Keratinocyte (primary cell): ENCODE data around the gene CAPN11. TPM values are rescaled to one million over a fixed set of nuclear protein-coding genes. Genes with fewer than 3 reads are reported as not detected.
A peak's percentile ranks its signal among the peaks of the same experiment; 100 is the strongest.

Experiments used
- DNase-seq: peaks from one replicate; pipeline ENCODE4 v3.0.0-alpha.2; 2011; ENCODE audit warnings: low read depth, missing footprints, low spot score
- FAIRE-seq: peaks from 2 replicates; lab custom pipeline; 2011; peaks lifted over from hg19 to GRCh38; lab: Jason Lieb, UNC
- H2AFZ ChIP-seq: 2 replicates; pipeline ENCODE4 v1.6.0; 2012; ENCODE audit warnings: low read length, control low read depth, inconsistent platforms; ENCODE audit not compliant: control insufficient read depth
- H3K27ac ChIP-seq: 2 replicates; pipeline ENCODE4 v1.5.1; 2011; ENCODE audit warnings: low read length; ENCODE audit not compliant: control insufficient read depth, insufficient read depth
- H3K27me3 ChIP-seq: 3 replicates; pipeline ENCODE4 v1.6.0; 2011; ENCODE audit warnings: low read length; ENCODE audit not compliant: control insufficient read depth, insufficient read depth; ENCODE audit errors: extremely low read depth
- H3K36me3 ChIP-seq, 2 experiments: 2 replicates in 1 of 2; 3 replicates in 1 of 2; pipeline ENCODE4 v1.5.1; 2011; ENCODE audit warnings: low read length in 2 of 2, mild to moderate bottlenecking in 1 of 2; ENCODE audit not compliant: control insufficient read depth in 2 of 2, insufficient read depth in 2 of 2; ENCODE audit errors: extremely low read depth in 1 of 2
- H3K4me1 ChIP-seq: 3 replicates; pipeline ENCODE4 v1.5.1; 2011; ENCODE audit warnings: low read length; ENCODE audit not compliant: control insufficient read depth, insufficient read depth; ENCODE audit errors: extremely low read depth
- H3K4me2 ChIP-seq: 3 replicates; pipeline ENCODE4 v1.6.0; 2011; ENCODE audit warnings: low read depth, low read length; ENCODE audit not compliant: control insufficient read depth, insufficient read depth; ENCODE audit errors: extremely low read depth
- H3K4me3 ChIP-seq, 3 experiments: fragments of 200-600 bp in 1 of 3; sonication (generic) in 1 of 3; 2 replicates in 2 of 3; 3 replicates in 1 of 3; pipeline ENCODE4 v1.5.1; 2011 to 2016; ENCODE audit warnings: low read length in 3 of 3, mild to moderate bottlenecking in 3 of 3, control low read depth in 2 of 3, inconsistent platforms in 1 of 3, low read depth in 1 of 3, mixed read lengths in 1 of 3, mixed run types in 1 of 3, moderate library complexity in 1 of 3; ENCODE audit not compliant: control insufficient read depth in 2 of 3, insufficient read depth in 2 of 3; ENCODE audit errors: extremely low read depth in 1 of 3
- H3K79me2 ChIP-seq: 2 replicates; pipeline ENCODE4 v1.6.0; 2012; ENCODE audit warnings: low read length; ENCODE audit not compliant: control insufficient read depth, insufficient read depth
- H3K9ac ChIP-seq: 3 replicates; pipeline ENCODE4 v1.6.0; 2011; ENCODE audit warnings: low read length; ENCODE audit not compliant: control insufficient read depth, insufficient read depth; ENCODE audit errors: extremely low read depth
- H3K9me1 ChIP-seq: 3 replicates; pipeline ENCODE4 v1.6.0; 2011; ENCODE audit warnings: low read length; ENCODE audit not compliant: control insufficient read depth, insufficient read depth; ENCODE audit errors: extremely low read depth
- H3K9me3 ChIP-seq: 2 replicates; pipeline ENCODE4 v1.5.1; 2012; ENCODE audit warnings: low read depth, low read length; ENCODE audit not compliant: control insufficient read depth
- H4K20me1 ChIP-seq: 3 replicates; pipeline ENCODE4 v1.6.0; 2011; ENCODE audit warnings: low read length; ENCODE audit not compliant: control insufficient read depth, insufficient read depth; ENCODE audit errors: extremely low read depth
- CTCF ChIP-seq, 3 experiments: IDR thresholded peaks in 1 of 3; conservative IDR thresholded peaks in 1 of 3; optimal IDR thresholded peaks in 1 of 3; 2 replicates in 2 of 3; 3 replicates in 1 of 3; pipeline versions ENCODE3 to v1.5.1; 2011; ENCODE audit warnings: low read length in 3 of 3, mild to moderate bottlenecking in 3 of 3, moderate library complexity in 2 of 3, control low read depth in 1 of 3, inconsistent platforms in 1 of 3; ENCODE audit not compliant: insufficient read depth in 2 of 3; ENCODE audit errors: extremely low read depth in 1 of 3
- EZH2 ChIP-seq: IDR thresholded peaks from one replicate; pipeline ENCODE4 v1.6.1; 2012; ENCODE audit warnings: inconsistent platforms, mild to moderate bottlenecking, low read length, moderate library complexity
- dilution Hi-C: fragments of 300-500 bp; cut with MboI; formaldehyde crosslinking; loops from one replicate; pipeline ENCODE4 v1.7.0; 2020; ENCODE audit warnings: low sequenced_read_pairs; ENCODE audit not compliant: extremely low pct_ligation_motif_present
- polyA plus RNA-seq, 5 experiments: library from polyadenylated mRNA; depleted of rRNA in 3 of 5; stranded (reverse) in 3 of 5; stranded (forward) in 1 of 5; unstranded in 1 of 5; fragments of >200 nt; gene quantifications; 1 replicate in 1 of 5; 2 replicates in 3 of 5; 3 replicates in 1 of 5; pipeline versions ENCODE4 v1.2.1 to v1.2.3, GENCODE V29; 2011 to 2012; ENCODE audit warnings: missing spikeins in 2 of 5, low read depth in 1 of 5, low replicate concordance in 1 of 5

The CAPN11 gene
- polyA plus RNA-seq, 1 donor (not counting 4 experiments of a cell fraction or from before 2014, with no cell fraction given) = not detected

- TF ChIP-seq EZH2 (no peak), CTCF (optimal IDR thresholded peaks at IDR 0.05 in 1 of 3, IDR thresholded peaks at IDR 0.05 in 1 of 3, conservative IDR thresholded peaks at IDR 0.05 in 1 of 3; ENCODE audit: extremely low read depth in 1 of 3, insufficient read depth in 2 of 3, low read length in 3 of 3) (no peak)
- Histone ChIP-seq H4K20me1 (peaks cover 10% of the 10 kb centered on the region), H2AFZ (no peak overlapping the region), H3K9me1 (peaks cover 3% of the 10 kb centered on the region), H3K4me3 (no peak overlapping the region), H3K27ac (no peak overlapping the region), H3K79me2 (peaks cover 74% of the 10 kb centered on the region), H3K4me2 (no peak overlapping the region), H3K4me1 (peaks cover 37% of the 10 kb centered on the region), H3K27me3 (no peaks in the 10 kb centered on the region), H3K9ac (no peak overlapping the region), H3K9me3 (no peaks in the 10 kb centered on the region), H3K36me3 (peaks cover 25 to 27% of the 10 kb centered on the region in 2 experiments)
- DNase-seq (no peak), FAIRE-seq (no peak)
- dilution Hi-C loops = no loop called here
Measured at GRCh38 chr6:44132476-44132875, 26.1 kb upstream of the CAPN11 start.

- H3K4me3 ChIP-seq = no peak overlapping the region
- no peak overlapping the region for H3K9ac ChIP-seq
- H3K27me3 ChIP-seq = no peaks in the 10 kb centered on the region
- peaks cover 25 to 28% of the 10 kb centered on the region in 2 experiments for H3K36me3 ChIP-seq
- H3K4me1 ChIP-seq = peaks cover 37% of the 10 kb centered on the region
- DNase-seq (no peak), FAIRE-seq (peak; percentile 34)
- no peak overlapping the region for H3K27ac ChIP-seq
- H3K4me2 ChIP-seq = no peak overlapping the region
- TF ChIP-seq EZH2 (no peak), CTCF (optimal IDR thresholded peaks at IDR 0.05 in 1 of 3, IDR thresholded peaks at IDR 0.05 in 1 of 3, conservative IDR thresholded peaks at IDR 0.05 in 1 of 3; ENCODE audit: extremely low read depth in 1 of 3, insufficient read depth in 2 of 3, low read length in 3 of 3) (no peak)
- peaks cover 68% of the 10 kb centered on the region for H3K79me2 ChIP-seq
- dilution Hi-C loops = no loop called here
- H4K20me1 ChIP-seq = peaks cover 10% of the 10 kb centered on the region
- H3K9me3 ChIP-seq = no peaks in the 10 kb centered on the region
- H2AFZ ChIP-seq = no peak overlapping the region
- H3K9me1 ChIP-seq = peaks cover 3% of the 10 kb centered on the region
Measured at GRCh38 chr6:44133003-44133931, 25.4 kb upstream of the CAPN11 start.
